DMS53 treated with DMSO at 0.1 percent for 48 hours (cell line): ENCODE measurements around the gene MTF2.
"Not testable (repeated sequence)": the region's sequence is repeated elsewhere in the genome, so short reads cannot be mapped to it uniquely, and the experiment has no call there.

Experiments used
- DNase-seq: peaks from one replicate; lab custom pipeline; 2025; ENCODE audit not compliant: unreplicated experiment; lab: John Stamatoyannopoulos, UW

Gene MTF2

DNA sequence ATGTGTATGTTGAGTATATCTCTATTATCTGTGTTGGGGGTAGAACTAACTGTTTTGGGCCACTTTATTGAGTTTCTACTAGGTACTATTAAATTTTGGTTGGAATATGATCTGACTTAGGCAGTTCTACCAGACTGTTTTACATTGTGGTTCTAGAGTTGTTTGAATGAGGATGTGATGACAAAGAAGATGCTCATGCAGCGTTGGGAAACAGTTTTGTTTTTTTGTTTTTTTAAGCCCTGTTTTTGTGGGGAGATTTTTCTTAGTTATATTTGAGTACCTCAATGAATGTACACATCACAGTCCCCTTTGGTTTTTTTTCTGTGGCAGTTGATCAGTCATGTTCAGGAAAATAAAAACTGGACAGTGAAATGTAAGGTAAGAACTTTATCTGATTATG is 61.0 kb downstream of the MTF2 start:
- DNase-seq = no peak

DNA sequence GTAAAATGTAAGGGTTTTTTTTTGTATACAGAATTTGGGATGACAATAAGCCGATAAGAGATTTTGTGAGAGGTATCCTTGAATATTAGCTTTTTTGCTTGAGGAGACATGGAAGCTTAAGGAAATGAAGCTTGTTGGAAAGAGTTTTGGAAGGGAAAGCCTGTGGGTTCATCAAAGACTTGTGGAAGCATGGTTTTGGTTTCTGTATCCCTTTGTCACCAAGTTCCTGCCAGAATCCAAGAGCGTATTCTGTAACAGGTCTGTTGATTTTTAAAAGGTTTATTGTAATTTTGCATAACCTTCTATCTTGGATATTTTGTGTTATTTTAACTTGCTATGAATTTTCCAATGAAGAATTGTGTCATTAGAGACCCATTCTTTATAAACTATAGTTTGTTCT is 63.1 kb downstream of the MTF2 start:
- DNase-seq = no peak

DNA sequence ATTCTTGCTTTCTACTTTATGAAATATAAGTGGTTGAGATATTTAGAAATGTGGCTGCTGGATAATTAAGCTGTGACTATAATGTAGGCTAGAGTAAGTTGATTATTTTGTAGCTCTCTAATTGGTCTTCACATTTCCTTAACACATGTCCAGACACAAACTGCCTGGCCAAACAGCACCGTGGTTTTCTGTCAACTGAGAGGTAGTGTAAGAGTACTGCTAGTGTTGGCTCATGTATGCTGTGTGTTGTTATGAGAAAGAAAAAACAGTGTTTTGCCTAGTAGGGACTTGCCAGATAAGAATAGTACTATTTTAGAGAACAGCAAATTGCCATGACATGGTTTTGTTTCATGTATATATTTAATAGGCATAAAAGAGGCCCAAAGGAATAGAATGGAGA is 64.1 kb downstream of the MTF2 start:
- no peak for DNase-seq

DNA sequence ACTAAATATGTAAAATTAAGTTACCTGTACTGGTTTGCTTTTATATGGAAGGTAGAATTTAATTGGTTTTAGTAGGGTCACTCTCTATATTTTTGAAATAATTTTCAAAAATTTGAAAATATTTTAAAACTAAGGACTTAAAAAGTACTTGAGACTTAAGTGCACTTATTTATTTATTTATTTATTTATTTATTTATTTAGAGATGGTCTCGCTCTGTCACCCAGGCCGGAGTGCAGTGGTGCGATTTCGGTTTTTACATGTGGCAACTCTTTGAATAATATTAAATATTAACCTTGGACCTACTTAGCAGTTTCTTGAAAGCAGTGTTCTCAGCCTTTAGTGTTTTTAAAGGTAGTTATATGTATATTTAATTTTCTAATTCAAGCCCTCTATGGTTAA is 64.7 kb downstream of the MTF2 start:
- no peak for DNase-seq

DNA sequence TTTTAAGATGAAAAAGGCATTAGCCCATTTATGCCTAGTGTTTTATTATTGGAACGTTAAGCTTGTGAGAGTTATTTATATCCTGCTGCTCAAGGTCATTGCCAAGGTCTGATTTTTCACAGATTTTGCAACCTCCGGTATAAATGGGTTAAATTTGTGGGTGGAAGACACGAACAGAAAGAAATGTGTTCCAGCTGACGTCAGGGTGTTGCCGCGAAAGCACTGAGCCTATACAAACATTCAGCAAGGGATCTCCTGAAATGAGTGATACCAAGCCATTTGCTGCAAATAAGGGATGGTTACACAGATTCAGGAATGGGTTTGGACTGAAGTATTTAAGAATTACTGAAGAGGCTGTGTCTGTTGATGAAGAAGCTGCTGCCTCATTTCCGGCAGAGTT is 68.9 kb downstream of the MTF2 start:
- DNase-seq = no peak

DNA sequence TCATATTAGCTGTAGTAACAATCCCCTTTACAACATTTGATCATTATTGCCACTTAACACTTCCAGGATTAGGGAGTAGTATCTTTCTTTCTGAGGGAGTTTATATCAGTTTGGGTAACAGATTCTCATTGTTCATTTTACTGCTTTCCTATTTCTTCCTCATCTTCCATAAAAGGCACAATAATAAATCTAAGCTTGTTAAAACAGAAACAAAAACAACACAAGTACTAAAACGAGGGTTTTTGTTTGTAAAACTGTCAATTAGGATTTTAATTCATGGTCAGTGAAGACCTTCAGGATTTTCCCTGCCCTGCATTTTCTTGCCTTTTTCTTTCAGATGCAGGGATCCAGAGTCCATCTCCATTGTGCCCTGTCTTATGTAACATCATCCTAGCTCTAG is 71.6 kb downstream of the MTF2 start:
- no peak for DNase-seq

DNA sequence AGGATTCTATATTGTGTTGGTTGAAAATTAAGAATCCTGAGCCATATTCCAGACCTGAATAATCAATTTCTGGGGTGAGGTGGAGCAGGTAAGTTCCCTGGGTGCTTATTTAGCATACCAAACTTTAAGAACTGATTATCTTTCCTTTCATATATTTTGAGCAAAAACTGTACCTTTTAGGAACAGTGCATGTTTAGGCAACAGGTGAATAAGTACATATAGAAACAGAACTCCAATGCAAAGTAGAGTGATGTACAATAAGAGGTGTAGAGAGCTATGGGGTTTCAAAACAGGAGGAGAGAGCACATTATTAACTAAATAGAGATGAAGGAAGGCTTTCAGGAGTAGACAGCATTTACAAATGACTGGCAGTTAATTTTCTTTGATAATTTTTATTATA is 72.4 kb downstream of the MTF2 start:
- DNase-seq = no peak

DNA sequence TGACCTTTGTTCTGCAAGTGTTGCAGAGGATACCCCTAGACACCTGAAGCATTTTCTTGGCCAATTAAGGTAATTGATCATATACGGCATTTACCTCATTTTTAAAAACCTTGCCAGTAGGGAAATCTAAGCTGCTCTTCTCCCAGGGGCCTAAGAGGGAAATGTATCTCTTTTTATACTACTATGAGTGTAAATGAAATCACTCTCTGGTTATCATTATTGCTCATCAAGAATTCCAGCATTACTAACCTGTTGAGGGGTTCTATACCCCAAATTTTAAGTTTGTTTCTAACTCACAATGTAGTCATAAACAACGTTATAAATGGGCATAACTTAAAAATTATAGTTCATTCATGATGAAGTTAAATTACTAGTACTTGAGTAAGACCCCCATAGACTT is 73.8 kb downstream of the MTF2 start:
- no peak for DNase-seq

DNA sequence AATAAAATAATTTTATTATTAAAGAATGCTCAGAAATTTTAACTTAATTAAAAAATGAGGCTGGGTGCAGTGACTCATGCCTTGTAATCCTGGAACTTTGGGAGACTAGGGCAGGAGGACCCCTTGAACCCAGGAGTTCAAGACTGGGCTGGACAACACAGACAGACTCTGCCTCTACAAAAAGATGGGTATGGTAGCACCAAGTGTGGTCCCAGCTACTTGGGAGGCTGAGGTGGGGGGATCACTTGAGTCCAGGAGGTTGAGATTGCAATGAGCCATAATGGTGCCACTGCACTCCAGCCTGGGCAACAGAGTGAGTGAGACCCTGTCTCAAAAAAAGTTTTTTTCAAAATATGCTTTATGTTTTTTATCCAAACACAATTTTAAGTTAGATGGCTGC is 75.8 kb downstream of the MTF2 start:
- no peak for DNase-seq

DNA sequence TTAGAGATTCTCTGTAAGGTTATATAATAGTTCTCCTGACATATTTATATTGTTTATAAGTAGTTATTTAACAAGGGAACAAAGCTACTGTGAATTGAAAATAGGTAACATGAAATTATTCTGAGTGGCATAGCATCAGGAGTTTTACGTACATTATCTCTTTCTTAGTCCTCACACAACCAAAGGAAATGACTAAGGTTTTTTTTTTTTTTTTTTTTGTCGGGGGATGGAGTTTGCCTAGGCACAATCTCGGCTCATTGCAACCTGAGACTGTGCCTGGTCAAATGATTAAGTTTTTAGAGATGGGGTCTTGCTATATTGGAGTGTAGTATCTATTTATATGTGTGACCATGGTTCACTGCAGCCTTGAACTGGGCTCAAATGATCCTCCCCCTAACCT is 76.3 kb downstream of the MTF2 start:
- DNase-seq = no peak

DNA sequence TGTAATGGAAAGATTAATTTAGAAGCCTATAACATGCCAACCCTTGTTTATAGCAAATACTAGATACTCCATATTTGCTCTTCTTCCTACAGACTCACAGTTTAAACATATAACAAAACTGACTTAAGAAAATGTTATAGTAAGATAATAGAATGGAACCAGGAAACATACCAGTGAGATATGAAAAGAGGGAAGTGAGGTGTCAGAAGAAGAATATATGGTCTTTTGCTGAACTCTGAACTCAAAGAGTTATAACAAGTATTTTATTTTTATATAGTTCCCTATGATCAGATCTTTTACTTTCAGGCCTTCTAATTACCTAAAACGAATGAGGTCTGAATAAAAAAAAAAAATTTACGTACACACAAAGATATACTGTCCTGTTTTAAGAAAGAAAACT is 80.3 kb downstream of the MTF2 start:
- DNase-seq = no peak

DNA sequence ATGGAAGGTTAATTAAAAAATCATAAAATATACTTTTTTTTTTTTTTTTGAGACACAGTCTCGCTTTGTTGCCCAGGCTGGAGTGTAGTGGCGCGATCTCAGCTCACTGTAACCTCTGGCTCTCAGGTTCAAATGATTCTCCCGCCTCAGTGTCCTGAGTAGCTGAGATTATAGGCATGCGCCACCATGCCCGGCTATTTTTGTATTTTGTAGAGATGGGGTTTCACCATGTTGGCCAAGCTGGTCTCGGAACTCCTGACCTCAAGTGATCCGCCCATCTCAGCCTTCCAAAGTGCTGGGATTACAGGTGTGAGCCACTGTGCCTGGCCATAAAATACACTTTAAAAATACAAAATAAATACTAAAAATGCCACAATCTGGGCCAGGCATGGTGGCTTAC is 84.2 kb downstream of the MTF2 start:
- not testable (repeated sequence) for DNase-seq

DNA sequence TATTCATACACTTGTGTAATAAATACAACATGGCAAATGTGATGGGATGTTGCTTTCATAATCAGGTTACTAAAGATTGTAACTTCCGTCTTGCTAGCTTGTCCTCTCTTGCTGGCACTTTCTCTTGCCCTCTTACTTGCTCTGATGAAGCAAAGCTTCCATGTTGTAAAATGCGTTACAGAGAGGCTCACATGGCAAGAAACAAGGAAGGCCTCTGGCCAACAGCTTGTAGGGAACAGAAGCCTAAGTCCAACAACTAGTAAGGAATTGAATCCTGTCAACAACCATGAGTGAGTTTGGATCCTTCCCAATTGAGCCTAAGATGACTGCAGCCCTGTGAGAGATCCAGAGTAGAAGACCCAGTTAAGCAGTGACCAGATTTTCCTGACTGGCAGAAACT is 85.7 kb downstream of the MTF2 start:
- no peak for DNase-seq

DNA sequence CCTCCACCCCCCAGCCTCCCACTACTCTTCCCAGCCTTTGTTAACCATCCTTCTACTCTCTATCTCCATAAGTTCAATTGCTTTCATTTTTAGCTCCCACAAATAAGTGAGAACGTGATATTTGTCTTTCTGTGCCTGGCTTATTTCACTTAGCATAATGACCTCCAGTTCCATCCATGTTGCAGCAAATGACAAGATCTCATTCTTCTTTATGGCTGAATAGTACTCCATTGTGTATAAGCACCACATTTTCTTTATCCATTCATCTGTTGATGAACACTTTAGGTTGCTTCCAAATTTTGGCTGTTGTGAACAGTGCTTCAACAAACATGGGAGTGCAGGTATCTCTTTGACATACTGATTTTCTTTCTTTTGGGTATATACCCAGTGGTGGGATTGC is 86.8 kb downstream of the MTF2 start:
- not testable (repeated sequence) for DNase-seq

DNA sequence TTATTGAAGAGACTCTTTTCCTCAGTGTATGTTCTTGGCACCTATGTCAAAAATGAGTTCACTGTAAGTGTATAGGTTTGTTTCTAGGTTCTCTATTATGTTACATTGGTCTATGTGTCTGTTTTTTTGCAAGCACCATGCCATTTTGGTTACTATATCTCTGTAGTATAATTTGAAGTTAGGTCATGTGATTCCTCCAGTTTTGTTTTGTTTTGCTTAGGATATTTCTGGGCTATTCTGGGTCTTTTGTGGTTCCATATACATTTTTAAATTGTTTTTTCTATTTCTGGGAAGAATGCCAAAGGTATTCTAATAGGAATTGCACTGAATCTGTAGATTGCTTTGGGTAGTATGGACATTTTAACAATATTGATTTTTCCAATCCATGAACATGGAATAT is 87.9 kb downstream of the MTF2 start:
- no peak for DNase-seq

DNA sequence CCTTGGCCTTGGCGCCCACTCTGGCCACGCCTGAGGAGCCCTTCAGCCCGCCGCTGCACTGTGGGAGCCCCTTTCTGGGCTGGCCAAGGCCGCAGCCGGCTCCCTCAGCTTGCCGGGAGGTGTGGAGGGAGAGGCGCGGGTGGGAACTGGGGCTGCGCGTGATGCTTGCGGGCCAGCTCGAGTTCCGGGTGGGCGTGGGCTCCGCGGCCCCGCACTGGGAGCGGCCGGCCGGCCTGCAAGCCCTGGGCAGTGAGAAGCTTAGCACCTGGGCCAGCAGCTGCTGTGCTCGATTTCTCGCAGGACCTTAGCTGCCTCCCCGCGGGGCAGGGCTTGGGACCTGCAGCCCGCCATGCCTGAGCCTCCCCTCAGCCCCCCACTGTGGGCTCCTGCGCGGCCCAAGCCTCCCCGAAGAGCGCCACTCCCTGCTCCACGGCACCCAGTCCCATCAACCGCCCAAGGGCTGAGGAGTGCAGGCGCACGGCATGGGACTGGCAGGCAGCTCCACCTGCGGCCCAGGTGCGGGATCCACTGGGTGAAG is 91.1 kb downstream of the MTF2 start:
- not testable (repeated sequence) for DNase-seq

DNA sequence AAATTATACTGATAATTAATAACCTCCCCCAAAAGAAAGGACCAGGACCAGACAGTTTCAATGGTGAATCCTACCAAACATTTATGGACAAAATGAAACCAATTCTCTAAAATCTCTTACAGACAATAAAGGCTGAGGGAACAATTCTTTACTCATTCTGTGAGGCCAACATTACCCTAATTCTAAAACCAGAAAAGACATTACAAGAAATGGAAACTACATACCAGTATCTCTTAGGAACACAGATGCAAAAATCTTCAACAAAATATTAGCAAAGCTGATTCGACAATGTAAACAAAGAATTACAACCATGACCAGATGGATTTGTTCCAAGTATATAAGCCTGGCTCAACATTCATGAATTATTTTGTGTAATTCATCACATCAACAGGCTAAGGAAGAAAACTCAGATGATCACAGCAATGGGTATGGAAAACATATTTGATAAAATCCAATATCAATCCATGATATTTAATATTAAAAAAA is 92.5 kb downstream of the MTF2 start:
- no peak for DNase-seq

DNA sequence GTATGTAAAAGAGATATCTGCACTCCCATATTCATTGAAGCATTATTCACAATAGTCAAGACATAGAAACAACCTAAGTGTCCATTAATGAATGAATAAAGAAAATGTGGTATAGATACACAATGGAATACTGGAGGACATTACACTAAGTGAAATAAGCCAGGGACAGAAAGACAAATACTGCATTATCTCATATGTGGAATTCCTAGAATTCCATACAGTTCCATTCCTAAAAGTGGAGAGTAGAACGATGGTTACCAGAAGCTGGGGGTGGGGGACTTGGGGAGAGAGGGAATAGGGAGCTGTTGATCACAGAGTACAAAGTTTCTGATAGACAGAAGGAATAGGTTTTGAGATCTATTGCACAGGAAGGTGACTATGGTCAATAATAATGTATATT is 93.7 kb downstream of the MTF2 start:
- no peak for DNase-seq

DNA sequence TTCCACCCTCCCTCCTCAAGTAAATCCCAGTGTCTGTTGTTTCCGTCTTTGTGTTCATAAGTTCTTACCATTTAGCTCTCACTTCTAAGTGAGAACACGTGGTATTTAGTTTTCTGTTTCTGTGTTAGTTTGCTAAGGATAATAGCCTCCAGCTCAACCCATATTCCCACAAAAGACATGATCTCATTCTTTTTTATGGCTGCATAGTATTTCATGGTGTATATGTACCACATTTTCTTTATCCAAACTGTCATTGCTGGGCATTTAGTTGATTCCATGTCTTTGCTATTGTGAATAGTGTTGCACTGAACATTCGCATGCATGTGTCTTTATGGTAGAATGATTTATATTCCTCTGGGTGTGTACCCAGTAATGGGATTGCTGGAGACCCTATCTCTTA is 95.6 kb downstream of the MTF2 start:
- DNase-seq = not testable (repeated sequence)

DNA sequence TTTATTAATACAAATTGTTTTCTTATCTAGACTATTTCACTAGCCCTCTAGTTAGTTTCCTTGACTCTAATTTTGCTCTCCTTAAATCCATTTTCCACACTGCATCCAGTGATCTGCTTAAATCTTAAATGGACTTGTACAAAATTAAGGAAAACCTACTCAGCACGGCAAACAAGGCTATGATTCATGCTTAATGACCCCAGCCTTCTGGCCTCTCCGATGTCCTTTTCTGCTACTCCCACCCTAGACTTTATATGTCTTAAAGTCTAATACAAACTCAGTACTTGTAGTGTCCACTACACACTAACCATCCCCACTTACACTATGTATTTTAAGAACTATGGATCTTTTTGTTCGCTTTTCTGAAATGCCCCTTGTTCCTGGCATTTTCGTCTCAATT is 98.9 kb downstream of the MTF2 start:
- no peak for DNase-seq

DNA sequence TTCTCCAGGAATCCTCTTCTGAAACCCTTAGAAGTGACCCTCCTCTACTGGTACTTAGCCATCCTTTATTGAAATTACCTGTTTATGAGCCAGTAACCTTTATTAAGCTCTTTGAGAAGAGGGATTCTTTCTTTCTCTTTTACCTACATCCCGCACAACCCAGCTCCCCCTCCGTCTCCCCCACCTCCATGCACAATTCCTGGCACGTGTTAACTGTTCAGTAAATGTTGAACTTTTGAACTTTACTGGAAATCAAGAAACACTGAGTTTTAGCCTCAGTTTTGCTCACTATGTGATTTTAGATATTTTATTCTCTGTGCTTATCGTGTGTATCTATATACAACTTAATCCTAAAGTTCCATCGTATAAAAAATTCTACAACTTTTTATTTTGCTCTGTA is 99.3 kb downstream of the MTF2 start:
- no peak for DNase-seq

DNA sequence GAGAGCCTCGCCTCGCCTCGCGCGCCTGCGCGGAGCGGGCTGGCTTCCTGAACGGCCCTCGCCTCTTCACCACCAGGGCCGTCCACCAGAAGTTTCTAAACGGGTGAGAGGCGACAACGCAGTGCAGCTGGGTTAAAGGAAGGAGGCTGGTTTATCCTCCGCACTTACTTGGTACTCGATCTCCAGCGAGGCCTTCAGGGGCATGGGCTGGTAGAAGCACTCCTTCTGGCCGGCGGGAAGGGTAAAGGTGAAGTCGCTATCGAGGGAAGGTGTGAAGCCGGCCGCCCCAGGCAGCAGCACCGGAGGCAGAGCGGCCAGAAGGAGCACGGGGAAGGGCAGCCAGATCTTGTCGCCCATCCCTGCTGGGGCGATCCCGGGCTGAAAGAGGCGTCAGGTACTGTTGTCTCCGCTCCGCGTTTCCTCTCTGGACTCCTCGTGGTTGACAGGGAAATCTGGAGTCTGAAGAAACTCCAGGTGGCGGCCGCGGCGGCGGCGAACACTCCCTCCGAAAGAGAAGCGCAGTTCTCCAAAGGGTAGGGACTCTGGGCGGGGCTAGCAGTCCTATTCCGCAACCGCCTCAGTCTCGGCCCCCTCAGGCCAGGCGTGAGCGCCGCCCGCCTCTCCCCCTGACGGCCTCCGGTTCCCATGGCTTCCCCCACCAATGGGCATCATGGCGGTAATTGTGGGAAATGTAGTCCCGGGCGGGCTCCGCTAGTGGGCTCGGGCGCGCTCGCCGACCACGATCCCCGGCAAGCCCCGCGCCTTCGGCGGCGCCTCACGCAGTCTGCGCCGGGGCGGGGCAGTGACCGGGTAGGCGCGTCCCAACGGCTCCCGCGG is 101.0 kb downstream of the MTF2 start, which contains the start of gene TMED5:
Gene TMED5 (minus strand): TSS at position 528 of the 837 bp plus-strand sequence. CDS start 171 bp downstream, at position 357.
- peak; percentile 100 for DNase-seq
